Suprapubic skin (tissue), 4 donors: ENCODE measurements around the gene COL12A1. TPM values are rescaled to one million over a fixed set of nuclear protein-coding genes. Genes with fewer than 3 reads are reported as not detected.

Experiments used
- DNase-seq, 2 donors: peaks; one replicate each; pipeline ENCODE4 v3.0.0-alpha.2; 2019; ENCODE audit warnings: low spot score in 2 of 2
- H3K27ac ChIP-seq: fragments of 200-600 bp; sonication (generic); one replicate; pipeline ENCODE4 v1.5.1; 2019
- H3K27me3 ChIP-seq: fragments of 200-600 bp; sonication (generic); one replicate; pipeline ENCODE4 v1.5.1; 2019
- H3K36me3 ChIP-seq: fragments of 200-600 bp; sonication (generic); one replicate; pipeline ENCODE4 v1.5.1; 2019
- H3K4me1 ChIP-seq: fragments of 200-600 bp; sonication (generic); one replicate; pipeline ENCODE4 v1.5.1; 2019
- H3K4me3 ChIP-seq: fragments of 200-600 bp; sonication (generic); one replicate; pipeline ENCODE4 v1.5.1; 2019; ENCODE audit warnings: mild to moderate bottlenecking
- H3K9me3 ChIP-seq: fragments of 200-600 bp; sonication (generic); one replicate; pipeline ENCODE4 v1.5.1; 2019
- EP300 ChIP-seq: sonication (generic); formaldehyde crosslinking; IDR thresholded peaks from one replicate; pipeline ENCODE4 v1.6.1; 2017; ENCODE audit warnings: antibody characterized with exemption
- POLR2A ChIP-seq, 2 donors: fragments of 450-650 bp; IDR thresholded peaks; one replicate each; pipeline ENCODE4 v1.6.1; 2017; ENCODE audit warnings: antibody characterized with exemption in 2 of 2, mild to moderate bottlenecking in 2 of 2, moderate library complexity in 2 of 2
- POLR2AphosphoS5 ChIP-seq, 3 donors: sonication (generic); formaldehyde crosslinking; IDR thresholded peaks; one replicate each; pipeline ENCODE4 v1.6.1; 2017; ENCODE audit warnings: antibody characterized with exemption in 3 of 3
- WGBS: methylation state at CpG from one replicate; pipeline ENCODE4 v1.1.5; 2018; 5-methylcytosine and 5-hydroxymethylcytosine counted together
- total RNA-seq, 4 donors: library from RNA; depleted of rRNA; stranded (reverse); fragments of >200 nt; gene quantifications; one replicate each; pipeline ENCODE4 v1.1.0, GENCODE V29; 2016
- TF ChIP-seq, protein P1 (sequence below), 2 donors: fragments of 200-600 bp in 1 of 2; fragments of 450-650 bp in 1 of 2; sonication (generic) in 1 of 2; IDR thresholded peaks; one replicate each; pipeline ENCODE4 v1.5.1; 2016 to 2019; ENCODE audit warnings: antibody characterized with exemption in 2 of 2, mild to moderate bottlenecking in 1 of 2, moderate library complexity in 1 of 2

The COL12A1 gene
- total RNA-seq, 4 donors from 2014 or later = 41.2 to 47.2 (median 44.1) TPM

GRCh38 chr6:75143191-75143590, 62.7 kb downstream of the COL12A1 start:
- Histone ChIP-seq H3K36me3 (peaks cover 27% of the 10 kb centered on the region), H3K27ac (no peak overlapping the region), H3K4me1 (no peaks in the 10 kb centered on the region), H3K9me3 (no peaks in the 10 kb centered on the region), H3K27me3 (no peaks in the 10 kb centered on the region), H3K4me3 (no peak overlapping the region)
- DNase-seq = no peak
- TF ChIP-seq EP300 (no peak), POLR2A (IDR thresholded peaks at IDR 0.05) (no peak), POLR2AphosphoS5 (IDR thresholded peaks at IDR 0.05) (no peak)
- TF ChIP-seq, protein P1, sequence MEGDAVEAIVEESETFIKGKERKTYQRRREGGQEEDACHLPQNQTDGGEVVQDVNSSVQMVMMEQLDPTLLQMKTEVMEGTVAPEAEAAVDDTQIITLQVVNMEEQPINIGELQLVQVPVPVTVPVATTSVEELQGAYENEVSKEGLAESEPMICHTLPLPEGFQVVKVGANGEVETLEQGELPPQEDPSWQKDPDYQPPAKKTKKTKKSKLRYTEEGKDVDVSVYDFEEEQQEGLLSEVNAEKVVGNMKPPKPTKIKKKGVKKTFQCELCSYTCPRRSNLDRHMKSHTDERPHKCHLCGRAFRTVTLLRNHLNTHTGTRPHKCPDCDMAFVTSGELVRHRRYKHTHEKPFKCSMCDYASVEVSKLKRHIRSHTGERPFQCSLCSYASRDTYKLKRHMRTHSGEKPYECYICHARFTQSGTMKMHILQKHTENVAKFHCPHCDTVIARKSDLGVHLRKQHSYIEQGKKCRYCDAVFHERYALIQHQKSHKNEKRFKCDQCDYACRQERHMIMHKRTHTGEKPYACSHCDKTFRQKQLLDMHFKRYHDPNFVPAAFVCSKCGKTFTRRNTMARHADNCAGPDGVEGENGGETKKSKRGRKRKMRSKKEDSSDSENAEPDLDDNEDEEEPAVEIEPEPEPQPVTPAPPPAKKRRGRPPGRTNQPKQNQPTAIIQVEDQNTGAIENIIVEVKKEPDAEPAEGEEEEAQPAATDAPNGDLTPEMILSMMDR (IDR thresholded peaks at IDR 0.05) = no peak
- 64% methylated on average over 3 of the region's 3 CpGs for WGBS

- H3K4me3 ChIP-seq = no peak overlapping the region
- TF ChIP-seq EP300 = no peak
- no peak for TF ChIP-seq POLR2A (IDR thresholded peaks at IDR 0.05)
- TF ChIP-seq POLR2AphosphoS5 (IDR thresholded peaks at IDR 0.05) = no peak
- TF ChIP-seq, protein P1 (IDR thresholded peaks at IDR 0.05) = no peak
- no peak for DNase-seq
- no peaks in the 10 kb centered on the region for H3K27me3 ChIP-seq
- H3K4me1 ChIP-seq = no peaks in the 10 kb centered on the region
- H3K27ac ChIP-seq = no peak overlapping the region
- WGBS = 98% methylated on average over 2 of the region's 2 CpGs
- H3K9me3 ChIP-seq = no peaks in the 10 kb centered on the region
- H3K36me3 ChIP-seq = peaks cover 24% of the 10 kb centered on the region
Measured at GRCh38 chr6:75142721-75143120, 63.1 kb downstream of the COL12A1 start.

DNA sequence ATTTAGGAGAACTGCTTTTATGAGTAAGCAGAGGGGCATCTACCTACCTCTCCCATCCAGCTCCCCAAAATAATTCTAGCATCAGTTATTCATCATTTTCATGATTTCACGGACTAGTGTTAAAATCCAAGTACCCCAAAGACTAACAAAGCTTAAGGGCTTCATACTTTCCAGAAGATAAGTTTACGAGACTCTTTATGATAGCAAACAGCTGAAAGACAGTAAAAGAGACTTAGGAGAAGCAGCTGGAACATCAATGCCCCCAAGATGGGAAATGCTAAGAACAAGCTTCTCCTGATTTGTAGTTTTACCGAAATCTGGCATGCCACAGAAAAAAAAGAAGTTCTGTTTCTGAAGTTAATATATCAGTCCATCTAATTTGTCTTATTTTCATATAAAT, 70.0 kb downstream of the COL12A1 start:
- Histone ChIP-seq H3K9me3 (no peaks in the 10 kb centered on the region), H3K27me3 (no peaks in the 10 kb centered on the region), H3K4me3 (no peak overlapping the region), H3K27ac (no peak overlapping the region), H3K36me3 (peaks cover 31% of the 10 kb centered on the region), H3K4me1 (no peaks in the 10 kb centered on the region)
- DNase-seq = no peak
- TF ChIP-seq, protein P1 (IDR thresholded peaks at IDR 0.05) = no peak
- TF ChIP-seq POLR2A (IDR thresholded peaks at IDR 0.05) (no peak), POLR2AphosphoS5 (IDR thresholded peaks at IDR 0.05) (no peak), EP300 (no peak)
- WGBS = 80% methylated on average over 3 of the region's 3 CpGs

- Histone ChIP-seq H3K9me3 (no peaks in the 10 kb centered on the region), H3K4me1 (no peaks in the 10 kb centered on the region), H3K27me3 (no peaks in the 10 kb centered on the region), H3K36me3 (peaks cover 35% of the 10 kb centered on the region), H3K4me3 (no peak overlapping the region), H3K27ac (no peak overlapping the region)
- DNase-seq = no peak
- no peak for TF ChIP-seq POLR2A (IDR thresholded peaks at IDR 0.05)
- no peak for TF ChIP-seq POLR2AphosphoS5 (IDR thresholded peaks at IDR 0.05)
- TF ChIP-seq EP300 = no peak
- TF ChIP-seq, protein P1 (IDR thresholded peaks at IDR 0.05) = no peak
- 64% methylated on average over 6 of the region's 6 CpGs for WGBS
Measured at GRCh38 chr6:75135450-75135849, 70.4 kb downstream of the COL12A1 start.

DNA sequence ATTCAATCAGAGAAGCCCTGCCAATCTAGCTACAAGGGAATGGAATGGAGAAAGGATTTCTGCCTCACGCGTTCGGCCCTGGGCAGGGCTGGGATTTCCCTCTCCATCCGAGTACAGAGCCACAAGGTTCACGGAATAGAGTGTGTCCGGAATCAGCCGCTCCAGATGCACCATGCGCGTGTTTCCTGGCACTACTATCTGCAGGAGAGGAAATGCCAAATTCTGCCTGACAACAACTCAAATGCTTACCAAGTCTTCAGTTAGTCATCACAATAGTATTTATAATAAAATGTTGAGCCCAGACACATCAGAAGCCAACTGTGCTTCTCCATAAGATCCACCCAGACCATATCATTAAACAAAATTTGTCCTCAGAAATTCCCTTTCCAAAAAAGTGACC, 75.1 kb downstream of the COL12A1 start:
- DNase-seq = no peak
- WGBS = 71% methylated on average over 9 of the region's 9 CpGs
- TF ChIP-seq POLR2AphosphoS5 (IDR thresholded peaks at IDR 0.05) = no peak
- TF ChIP-seq, protein P1 (IDR thresholded peaks at IDR 0.05) = no peak
- no peak for TF ChIP-seq EP300
- no peak overlapping the region for H3K27ac ChIP-seq
- H3K4me1 ChIP-seq = no peaks in the 10 kb centered on the region
- no peaks in the 10 kb centered on the region for H3K9me3 ChIP-seq
- no peak overlapping the region for H3K4me3 ChIP-seq
- H3K36me3 ChIP-seq = peaks cover 26% of the 10 kb centered on the region
- no peaks in the 10 kb centered on the region for H3K27me3 ChIP-seq
